Activated CD4-positive, alpha-beta T cell treated with anti-CD3 and anti-CD28 coated beads, Interleukin-2, amount 50 U/mL, for 48 hours (primary cell): ENCODE data around the gene DEGS2.
A peak's percentile ranks its signal among the peaks of the same experiment; 100 is the strongest.

Source experiments
- DNase-seq, 2 experiments: peaks; one replicate each; pipeline ENCODE4 v3.0.0-alpha.2; 2020

The DEGS2 gene

DNA sequence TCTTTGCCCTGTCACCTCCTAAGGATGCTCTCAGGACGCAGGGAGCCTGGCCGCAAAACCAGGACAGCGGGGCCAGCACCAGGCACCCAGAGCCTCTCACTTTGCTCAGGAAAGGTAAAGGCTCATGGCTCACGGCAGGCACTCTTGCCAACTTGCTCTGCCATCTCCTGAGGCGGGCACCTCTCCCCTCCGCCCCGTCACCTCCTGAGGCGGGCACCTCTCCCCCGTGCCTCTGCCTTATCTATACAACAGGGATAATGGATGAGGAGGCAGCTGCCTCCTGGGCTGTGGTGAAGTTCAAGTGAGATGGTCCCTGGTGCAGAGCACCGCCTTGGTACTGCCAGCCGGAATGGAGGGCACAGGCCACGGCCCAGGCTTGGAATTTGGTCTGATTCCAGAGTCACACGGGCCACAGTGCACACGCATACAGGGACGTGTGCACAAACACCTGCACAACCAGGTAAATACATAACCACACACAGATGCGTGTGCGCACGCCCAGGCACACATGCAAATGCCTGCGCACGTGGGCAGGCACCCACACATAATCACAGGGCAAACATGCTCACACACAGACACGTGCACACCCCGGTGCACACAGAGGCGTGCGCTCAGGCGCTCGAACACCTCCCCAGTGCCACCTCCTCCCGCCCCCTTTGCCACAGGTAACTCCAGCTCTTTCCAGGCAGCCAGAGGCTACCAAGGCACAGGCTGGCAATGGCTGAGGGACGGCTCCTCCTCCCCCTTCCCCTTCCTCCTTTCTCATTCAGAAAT, 11.6 kb downstream of the DEGS2 start:
- no peak for DNase-seq

DNA sequence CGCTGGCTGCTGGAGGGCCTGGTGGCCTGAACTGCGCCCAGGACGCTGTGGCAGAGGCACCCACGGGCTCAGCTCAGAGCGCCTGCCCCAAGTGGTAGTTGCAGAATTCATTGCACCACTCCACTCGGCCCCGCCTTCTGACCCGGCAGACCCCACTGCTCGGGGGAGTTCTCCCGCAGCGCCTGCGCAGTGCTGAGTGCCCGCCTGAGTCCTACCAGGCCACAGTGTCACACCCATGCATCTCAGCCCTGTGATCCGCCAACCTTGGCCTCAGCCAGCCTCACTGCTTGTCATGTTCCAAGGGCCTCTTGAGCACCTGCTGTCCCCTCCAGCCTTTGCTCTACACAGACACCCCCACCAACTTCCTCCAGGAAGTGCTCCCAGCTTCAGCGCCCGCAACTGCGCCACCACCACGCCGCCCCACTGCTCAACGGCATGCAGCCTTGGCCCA, 12.2 kb downstream of the DEGS2 start:
- DNase-seq: peak; percentile 49 to 50

DNA sequence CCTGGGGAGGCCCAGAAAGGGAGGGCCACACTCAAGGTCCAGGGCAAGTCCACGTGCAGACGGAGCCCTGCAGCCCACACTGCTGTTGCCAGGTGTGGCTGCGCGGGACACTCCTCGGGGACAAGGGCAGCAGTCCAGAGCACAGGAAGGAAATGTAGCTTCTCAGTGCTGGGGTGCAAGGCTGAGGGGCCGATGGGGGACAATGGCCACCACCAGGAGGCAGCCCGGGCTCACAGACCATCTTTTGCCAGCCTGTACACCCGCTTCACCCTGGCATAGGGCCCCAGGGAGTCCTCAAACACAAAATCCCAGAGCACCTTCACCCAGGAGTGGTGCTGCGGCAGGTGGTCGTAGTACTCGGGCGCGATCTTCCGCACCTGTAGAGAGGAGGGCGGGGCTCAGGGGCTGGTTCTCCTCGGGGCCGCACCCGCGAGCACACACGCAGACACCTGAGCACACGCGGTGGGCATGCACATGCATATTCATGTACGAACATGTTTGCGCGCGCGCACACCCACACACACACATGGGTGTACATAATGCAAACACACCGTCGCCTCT, 12.8 kb downstream of the DEGS2 start:
- DNase-seq: no peak

DNA sequence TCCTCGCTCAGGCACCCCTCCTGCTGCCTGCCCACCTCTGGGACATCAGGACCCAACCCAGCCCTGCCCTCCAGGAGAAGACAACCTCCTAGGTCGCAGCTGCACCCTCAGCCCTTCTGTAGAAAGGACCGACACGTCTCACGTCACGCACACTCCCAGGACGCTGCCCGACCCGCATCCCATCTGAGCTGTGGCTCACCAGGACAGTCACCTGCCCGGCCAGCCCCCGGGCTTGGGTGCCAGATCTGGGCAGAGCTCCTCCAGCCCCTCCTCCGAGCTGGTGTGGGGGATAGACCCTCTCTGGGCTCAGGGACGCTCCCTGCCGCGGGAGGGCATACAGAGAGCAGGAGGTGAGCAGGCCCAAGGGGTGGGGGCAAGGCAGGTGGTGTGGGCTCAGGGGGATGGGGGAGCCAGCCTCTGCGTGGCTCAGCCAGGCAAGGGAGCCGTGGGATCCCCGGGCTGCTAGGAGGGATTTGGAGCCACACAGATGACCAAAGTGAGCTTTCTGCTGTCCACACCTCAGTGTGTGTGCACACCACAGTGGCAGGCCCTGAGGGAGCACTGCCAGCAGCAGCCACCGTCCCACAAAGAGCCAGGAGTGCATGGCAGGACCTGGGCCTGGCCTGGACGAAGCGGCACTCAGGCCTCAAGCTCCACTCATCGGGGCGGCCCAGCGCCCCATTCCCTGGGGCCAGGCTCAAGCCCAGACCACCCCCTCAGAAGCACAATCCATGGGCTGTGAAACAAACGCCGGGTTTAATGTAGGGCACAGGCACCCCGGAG, 13.6 kb downstream of the DEGS2 start:
- no peak for DNase-seq

DNA sequence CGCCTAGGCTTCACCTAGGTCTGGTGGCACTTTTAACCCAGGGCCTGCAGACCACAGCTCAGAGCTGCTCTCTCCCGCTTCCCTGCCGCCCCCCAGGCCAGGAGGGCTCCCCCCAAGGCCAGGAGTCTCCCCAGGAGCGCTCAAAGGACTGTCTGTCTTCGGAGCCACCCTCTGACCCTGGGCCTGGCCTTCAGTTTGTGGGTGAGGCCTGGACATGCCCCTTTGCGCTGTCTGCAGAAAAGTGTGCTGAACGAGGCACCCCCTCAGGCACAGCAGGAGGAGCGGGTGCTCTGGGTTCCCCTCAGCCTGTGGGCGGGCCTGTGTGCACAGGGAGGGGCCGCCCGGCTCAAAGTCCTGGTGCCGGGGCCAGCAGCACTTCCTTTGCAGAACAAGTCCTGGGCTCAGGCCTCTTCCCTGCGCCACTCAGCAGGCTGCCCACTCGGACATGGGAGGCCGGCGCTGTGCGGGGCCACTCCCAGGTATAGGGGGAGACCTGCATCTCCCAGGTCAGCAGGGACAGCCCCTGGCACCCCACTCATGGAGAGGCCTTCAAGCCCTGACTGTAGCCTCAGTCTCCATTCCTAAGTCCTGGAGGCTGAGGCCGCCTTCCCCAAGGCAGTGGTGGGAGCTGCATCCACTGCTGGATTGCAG, 14.3 kb downstream of the DEGS2 start:
- DNase-seq: no peak

DNA sequence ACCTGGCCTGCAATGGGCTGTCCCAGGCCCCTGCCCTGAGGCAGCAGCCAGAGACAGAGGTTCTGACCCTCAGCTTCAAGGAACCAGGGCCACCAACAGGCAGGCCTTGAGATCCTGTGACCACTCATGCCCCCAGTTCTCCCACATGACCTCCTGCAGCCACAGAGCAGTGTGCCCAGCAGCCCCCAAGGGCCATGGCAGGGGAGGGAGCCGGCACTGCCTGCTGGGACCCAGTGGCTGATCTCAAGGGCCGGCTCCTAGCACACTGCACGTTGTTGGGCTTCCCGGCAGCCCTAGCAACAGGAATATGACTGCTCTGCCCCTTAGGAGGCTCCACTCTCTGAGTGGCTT, 14.8 kb downstream of the DEGS2 start:
- no peak for DNase-seq

DNA sequence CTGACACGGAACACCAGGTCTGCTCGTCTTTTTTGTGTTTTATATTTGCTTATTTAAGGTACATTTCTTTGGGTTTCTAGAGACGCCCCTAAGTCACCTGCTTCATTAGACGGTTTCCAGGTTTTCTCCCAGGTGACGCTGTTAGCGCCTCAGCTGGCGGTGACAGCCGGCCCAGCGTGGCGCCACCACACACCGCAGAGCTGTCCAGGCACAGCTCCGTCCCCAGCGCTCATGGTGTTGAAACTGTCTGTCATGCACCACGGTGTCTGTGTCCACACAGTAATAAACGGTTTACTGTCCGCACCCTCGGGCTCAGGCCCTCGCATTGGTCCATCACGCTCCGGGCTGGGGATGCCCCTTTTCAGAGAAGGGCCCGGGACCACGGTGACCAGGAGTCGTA, 15.5 kb downstream of the DEGS2 start:
- no peak for DNase-seq

DNA sequence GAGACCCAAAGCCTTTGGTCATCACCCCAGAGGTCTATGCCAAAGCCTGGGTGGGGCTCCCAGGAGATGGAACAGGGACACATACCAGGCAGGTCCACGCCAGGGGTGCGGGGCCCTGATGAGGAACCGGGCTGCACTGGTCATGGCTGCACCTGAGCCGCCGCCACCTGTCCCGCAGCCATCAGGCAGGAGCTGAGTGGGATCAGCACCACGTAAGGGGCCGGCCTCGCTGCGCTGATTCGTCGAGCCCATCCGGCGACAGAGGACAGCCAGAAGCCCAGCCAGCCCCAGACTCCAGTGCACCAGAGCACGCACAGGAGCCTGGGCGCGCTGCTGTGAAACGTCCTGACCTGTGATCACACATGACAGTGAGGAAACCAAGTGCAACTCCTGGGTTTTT, 15.9 kb downstream of the DEGS2 start:
- DNase-seq: no peak

DNA sequence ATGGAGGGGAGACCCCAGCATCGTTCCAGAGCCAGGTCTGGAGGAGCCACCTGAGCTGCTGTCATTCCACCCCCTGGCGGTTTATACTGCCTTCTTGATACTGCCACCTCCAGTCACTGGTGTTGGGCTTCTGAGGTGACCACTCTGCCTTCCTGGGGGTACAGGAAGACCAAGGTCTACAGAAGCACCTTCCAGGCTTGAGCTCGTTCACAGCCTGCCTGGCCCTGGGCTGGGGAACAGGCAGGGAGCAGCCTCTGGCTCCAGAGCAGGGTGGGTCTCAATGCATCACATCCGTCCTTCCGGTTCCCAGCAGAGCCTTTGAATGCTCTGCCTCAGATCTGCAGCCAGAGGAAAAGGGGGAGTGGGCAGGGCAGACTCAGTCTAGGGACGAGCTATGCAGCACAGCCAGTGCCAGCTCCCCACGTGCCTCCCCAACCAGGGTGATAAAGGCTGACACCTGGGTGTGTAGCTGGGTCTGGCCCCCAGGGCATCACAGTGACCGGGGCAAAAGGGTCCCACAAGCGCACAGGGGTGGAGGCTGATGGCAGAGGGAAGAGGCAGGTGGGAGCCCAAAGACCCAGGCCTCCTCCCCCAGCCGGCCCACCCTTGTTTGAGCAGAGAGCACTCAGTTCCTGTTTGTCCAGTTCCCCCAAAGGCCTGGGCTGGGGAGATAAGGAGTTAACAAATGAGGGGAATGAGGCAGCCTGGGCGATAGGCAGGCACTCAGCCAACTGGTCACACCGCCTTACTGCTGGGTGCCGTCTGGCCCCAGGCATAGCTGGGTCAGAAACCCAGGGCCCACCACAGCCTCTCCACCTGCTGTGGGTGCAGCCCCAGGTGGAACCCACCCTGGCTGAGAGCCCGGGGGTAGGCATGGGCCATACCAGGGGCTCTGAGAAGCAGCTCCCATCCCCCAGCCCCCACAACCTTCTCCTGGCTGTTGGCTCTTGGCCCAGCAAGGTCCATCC, 17.1 kb downstream of the DEGS2 start:
- no peak for DNase-seq

DNA sequence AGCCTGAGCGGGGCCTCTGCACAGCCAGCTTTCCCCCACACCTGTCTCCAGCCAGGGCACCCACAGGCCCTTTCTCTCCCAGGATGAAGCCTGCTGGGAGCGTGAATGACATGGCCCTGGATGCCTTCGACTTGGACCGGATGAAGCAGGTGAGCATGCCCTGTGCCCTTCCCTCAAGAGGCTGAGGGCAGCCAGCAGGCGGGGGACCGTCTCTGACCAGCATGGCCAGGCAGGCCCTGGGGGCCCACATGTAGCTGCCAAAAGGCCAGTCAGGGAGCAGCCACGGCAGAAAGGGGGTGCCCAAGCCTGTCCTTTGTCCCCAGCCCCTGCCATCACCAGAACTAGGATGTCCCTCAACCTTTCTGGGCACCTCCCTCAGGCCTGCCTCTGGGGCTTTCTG, 18.3 kb downstream of the DEGS2 start:
- DNase-seq: no peak

DNA sequence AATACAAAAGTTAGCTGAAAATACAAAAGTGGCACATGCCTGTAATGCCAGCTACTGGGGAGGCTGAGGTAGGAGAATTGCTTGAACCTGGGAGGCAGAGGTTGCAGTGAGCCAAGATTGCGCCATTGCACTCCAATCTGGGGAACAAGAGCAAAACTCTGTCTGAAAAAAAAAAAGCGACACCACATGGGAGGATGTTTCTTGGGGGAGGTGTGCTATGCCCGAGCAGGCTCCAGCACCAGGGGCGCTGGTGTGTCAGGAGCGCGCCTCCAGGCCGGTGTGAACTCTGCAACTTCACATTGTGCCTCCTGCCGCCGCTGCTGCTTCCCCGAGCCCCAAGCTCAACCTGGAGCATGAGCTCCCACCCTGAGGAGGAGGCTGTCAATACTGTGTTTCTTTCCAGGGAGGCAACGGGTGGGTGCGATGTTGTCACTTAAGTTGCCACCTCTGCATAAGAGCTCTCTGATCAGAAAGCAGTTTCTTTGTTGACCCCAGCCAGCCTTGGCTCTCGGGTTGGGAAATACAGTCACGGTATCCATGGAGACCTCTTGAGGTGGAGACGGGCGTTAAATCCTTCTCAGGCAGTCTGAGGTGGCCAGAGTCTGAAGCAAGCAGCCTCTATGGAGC, 18.9 kb downstream of the DEGS2 start:
- no peak for DNase-seq

DNA sequence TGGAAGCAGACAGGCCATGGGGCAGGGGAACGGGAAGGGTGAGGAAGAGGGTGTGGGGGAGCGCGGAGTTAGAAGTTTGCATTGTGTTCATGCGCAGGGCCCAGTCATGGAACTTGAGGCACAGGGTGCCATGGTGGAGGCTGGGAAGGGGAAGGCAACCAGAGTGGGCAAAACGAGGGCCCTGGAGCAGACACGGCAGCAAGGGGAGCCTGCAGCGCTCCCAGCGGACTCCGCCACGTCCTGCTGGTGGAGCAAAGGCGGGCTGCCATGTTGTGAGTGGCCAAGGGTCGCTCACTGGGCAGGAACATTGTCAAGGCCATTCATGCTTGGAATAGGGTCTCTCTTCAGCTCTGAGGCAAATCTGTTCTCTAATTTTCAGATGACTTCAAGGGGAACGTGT, 20.5 kb downstream of the DEGS2 start:
- no peak for DNase-seq

DNA sequence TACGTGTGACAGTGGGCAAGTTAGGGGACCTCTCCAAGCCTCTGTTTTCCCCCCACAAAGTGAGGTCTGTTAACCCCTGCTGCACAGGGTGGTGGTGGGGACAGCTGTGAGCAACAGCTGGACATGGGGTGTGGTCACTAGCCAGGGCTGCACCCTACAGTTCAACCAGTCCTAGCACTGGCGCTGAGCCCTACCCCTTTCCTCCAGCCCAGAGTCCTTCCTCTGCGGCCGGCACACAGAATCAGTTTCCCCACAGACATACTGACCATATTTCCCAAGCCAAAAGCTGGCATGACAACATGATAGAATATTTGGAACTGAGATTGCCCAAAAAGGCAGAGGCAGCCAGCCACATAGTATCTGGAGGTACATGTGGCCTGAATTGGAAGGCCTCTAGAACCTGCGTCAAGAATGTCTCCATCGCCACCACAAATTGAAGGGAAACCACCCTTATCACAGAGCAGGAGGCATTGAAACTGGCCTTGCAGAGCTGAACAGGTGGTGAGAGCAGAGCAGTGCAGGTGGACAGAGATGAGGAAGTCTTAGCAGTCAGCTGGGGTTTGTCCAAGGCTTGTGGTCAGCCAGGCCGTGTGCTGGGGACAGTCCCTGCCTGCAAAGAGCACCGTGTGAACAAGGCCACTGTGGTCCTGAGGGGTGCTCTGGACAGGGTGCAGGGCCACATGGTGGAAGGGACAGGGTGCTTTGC, 21.2 kb downstream of the DEGS2 start:
- DNase-seq: no peak

DNA sequence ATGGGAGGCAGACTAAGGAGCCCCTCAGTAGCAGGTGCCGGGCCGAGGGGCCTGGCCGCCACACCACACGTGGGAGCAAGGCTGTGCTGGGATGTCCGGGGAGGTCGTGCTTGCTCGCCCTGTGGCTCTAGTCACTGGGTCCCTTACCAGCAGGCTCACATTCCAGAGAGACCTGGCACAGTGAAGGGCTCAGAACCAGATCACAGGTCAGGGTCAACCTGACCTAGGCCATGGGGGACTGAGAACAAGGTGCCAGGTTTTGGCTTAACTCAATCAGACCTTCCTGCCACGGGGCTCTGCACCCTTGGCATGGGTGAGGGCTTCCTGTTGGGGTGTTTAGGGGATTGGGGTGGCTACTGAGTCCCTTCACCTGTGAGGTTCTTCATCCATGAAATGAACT, 22.3 kb downstream of the DEGS2 start:
- DNase-seq: no peak

DNA sequence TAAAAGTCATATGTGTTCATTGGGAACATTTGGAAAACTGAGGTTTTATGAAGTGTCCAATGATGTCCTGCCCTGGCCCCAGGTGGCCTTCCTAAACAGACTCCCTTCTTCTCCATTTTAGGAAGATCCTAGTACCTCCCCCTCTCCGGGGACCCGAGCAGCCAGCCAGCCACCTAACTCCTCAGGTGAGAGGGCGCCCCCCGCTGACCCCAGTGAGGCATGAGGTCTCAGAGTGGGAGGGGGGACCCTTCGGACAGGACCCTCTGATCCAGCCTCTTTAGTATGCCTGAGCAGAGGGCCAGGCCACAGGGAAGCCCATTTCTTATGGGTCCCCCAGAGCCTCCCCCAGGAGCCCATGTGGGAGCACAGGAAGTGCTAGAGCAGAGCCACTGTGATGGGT, 23.7 kb downstream of the DEGS2 start:
- no peak for DNase-seq

DNA sequence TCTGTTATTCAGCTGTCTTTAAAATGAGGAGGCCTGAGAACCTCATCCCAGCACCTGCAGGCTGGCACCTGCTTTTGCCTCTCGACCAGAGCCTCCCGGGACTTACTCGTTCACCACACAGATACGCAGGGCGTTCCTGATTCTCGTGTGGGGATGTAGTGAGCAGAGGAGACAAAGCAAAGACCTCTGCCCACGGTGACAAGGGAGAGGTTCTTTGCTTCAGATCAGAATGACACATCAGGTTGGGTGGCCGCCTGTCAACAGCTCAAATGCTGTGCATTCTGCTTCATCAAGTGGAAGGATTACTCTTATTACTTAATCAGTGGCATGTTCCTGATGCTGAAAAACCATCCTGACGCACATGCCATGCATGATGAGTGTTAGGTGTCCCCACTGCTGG, 24.4 kb downstream of the DEGS2 start:
- no peak for DNase-seq

DNA sequence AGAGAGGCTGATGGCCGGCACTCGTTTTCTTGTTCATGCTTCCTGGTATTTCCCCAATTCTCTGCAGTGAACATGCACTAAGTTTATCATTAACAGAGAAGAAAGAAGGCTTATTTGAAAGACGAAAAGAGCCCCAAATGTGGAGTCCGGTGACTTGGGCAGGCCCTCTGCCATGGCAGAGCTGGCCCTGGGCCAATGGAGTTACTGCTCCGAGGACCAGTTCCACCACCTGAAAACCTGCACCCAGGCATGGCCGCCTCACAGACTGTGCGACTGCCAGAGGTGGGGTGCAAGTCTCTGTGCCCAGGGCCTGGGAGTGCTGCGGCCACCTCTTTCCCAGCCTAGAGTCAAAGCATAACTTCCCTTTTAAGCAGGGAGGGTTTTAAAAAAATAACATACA, 24.9 kb downstream of the DEGS2 start:
- DNase-seq: no peak

DNA sequence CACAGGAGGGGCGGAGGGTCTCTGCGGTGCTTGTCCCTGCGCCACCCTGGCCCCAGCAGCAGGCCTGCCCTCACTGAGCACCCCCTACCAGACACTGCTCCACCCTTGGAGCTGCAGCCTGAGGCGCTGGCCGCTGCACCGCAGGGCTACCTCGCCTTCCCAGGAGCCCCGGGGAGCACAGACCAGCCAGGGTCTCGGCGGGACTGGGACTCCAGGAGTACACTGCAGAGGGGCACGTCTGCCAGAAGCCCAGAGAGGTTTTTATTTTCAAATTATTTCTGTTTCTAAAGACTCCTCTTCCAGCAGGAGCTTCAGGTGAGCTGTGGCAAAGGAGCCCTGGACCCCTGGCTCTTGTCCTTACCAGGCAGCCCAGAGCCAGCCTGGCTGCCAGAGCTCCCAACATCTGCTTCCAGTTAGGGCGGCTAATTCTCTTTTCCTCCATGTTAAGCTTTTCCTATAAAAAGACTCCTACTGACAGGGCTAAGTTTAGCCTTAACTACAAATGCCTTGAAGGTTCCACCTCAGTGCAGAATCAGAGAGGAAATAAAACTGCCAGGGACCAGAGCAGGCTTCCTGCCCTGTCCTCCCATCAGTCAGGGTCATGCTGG, 26.4 kb downstream of the DEGS2 start:
- no peak for DNase-seq

DNA sequence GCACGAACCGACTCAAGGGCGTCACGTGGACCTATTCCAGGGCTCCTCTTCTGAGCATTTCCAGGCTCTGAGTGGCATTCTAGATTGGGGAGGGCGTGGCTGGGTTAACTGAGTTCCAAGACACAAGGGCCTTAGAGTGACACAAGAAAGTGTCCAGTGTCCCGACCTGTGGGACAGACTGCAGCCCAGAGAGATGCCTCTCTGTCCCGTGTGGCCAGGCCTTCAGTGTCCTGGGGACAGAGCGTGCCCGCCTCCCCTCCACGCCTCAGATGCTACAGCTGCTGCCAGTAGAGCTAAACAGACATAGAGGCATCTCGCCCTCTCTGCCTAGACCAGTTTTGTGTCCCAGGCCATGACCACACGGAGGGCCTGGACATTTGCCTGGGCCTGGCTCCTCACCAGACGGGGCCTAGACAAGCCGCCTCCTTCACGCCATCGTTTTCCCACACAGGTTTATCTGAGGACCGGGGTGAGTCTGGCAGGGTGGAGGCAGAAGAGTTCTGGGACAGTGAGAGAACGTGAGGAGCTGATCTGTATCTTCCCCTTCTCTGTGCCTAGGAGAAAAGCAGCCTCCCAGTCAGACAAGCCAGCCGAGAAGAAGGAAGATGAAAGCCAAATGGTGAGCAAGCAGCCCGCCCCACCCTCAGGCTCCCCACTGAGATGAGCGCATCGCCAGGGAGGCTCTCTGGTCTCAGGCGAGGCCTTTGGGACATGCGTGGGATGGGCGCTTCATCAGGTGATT, 27.1 kb downstream of the DEGS2 start:
- DNase-seq: no peak

DNA sequence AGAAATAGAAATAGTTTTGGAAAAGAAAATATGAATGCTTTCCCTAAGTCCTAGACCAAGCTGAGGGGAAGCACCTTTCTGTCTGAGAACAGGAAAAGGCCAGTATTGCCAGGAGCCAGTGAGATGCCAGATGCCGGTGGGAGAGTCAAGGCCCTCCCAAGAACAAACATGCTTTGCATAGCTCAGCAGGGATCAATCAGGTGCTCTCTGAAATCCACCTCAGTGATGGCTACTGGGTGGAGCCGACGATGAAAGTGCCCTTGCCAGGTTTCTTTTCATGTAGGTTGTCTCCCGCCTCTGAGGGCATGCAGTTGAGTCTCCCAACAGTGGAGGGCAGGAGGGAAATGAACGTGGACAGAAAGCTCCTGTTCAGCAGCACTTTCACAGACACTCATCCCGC, 28.3 kb downstream of the DEGS2 start:
- no peak for DNase-seq
